HFF-Myc (cell line): ENCODE data around the gene LSM10.

Experiments
- DNase-seq: peaks from one replicate; pipeline ENCODE4 v3.0.0-alpha.2; 2011; ENCODE audit warnings: low read depth; ENCODE audit errors: extremely low read depth
- H3K4me3 ChIP-seq: replicated peaks from 2 replicates; pipeline ENCODE4 v1.5.1; 2011; ENCODE audit warnings: low read depth, mild to moderate bottlenecking, control low read depth, low read length
- CTCF ChIP-seq: IDR thresholded peaks from 2 replicates; pipeline ENCODE4 v1.5.1; 2012; ENCODE audit warnings: mild to moderate bottlenecking, low read depth, low read length, control low read depth; ENCODE audit errors: missing control alignments

The LSM10 gene

GRCh38 chr1:36400825-36401601 is 3.3 kb upstream of the LSM10 start:
- peak overlapping the region; percentile 19; the same call in 1 of the 2 replicates for H3K4me3 ChIP-seq
- no peak for DNase-seq
- TF ChIP-seq CTCF, result no peak

- H3K4me3 ChIP-seq, result no peak overlapping the region
- TF ChIP-seq CTCF, result no peak
- no peak for DNase-seq
Measured at GRCh38 chr1:36400514-36400824, 2.8 kb upstream of the LSM10 start.

- DNase-seq, result no peak
- TF ChIP-seq CTCF, result no peak
- peak overlapping the region; percentile 97 for H3K4me3 ChIP-seq
Measured at GRCh38 chr1:36398370-36398977, 766 bp upstream of the LSM10 start.

- DNase-seq, result no peak
- H3K4me3 ChIP-seq, result peak overlapping the region; percentile 97
- TF ChIP-seq CTCF, result no peak
Measured at GRCh38 chr1:36397083-36397377, 678 bp downstream of the LSM10 start.

- DNase-seq, result no peak
- peak overlapping the region; percentile 97 for H3K4me3 ChIP-seq
- no peak for TF ChIP-seq CTCF
Measured at GRCh38 chr1:36396359-36396758, 1.3 kb downstream of the LSM10 start.

GRCh38 chr1:36393686-36394085 is 4.0 kb downstream of the LSM10 start:
- no peak overlapping the region for H3K4me3 ChIP-seq
- TF ChIP-seq CTCF, result no peak
- DNase-seq, result no peak

- H3K4me3 ChIP-seq, result no peak overlapping the region
- no peak for TF ChIP-seq CTCF
- DNase-seq, result no peak
Measured at GRCh38 chr1:36392836-36393235, 4.9 kb downstream of the LSM10 start.
